ENCODE results near the gene NDUFV2. TPM values are rescaled to one million over a fixed set of nuclear protein-coding genes. Genes with fewer than 3 reads are reported as not detected.

The NDUFV2 gene
- total and polyA plus RNA-seq, 2 of the 8 experiments (the other 6 are each of a cell fraction or from before 2014, with no cell fraction given): 90.8 to 191 TPM

- TF ChIP-seq, protein P1, sequence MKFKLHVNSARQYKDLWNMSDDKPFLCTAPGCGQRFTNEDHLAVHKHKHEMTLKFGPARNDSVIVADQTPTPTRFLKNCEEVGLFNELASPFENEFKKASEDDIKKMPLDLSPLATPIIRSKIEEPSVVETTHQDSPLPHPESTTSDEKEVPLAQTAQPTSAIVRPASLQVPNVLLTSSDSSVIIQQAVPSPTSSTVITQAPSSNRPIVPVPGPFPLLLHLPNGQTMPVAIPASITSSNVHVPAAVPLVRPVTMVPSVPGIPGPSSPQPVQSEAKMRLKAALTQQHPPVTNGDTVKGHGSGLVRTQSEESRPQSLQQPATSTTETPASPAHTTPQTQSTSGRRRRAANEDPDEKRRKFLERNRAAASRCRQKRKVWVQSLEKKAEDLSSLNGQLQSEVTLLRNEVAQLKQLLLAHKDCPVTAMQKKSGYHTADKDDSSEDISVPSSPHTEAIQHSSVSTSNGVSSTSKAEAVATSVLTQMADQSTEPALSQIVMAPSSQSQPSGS (IDR thresholded peaks at IDR 0.05; ENCODE audit: low read length): no peak
- TF ChIP-seq EZH2 (IDR thresholded peaks at IDR 0.05; ENCODE audit: low read depth, low read length, severe bottlenecking) (no peak), TAF7 (optimal IDR thresholded peaks at IDR 0.05; ENCODE audit: borderline replicate concordance, low read depth, low read length) (no peak), RNF2 (IDR thresholded peaks at IDR 0.05; ENCODE audit: borderline replicate concordance, low read depth, low read length, missing control alignments, poor library complexity, severe bottlenecking) (no peak)
Observed at GRCh38 chr18:9177466-9177865, 75.0 kb downstream of the NDUFV2 start (continued).
